ENCODE measurements around the gene SS18. TPM values are rescaled to one million over a fixed set of nuclear protein-coding genes. Genes with fewer than 3 reads are reported as not detected.
A peak's percentile ranks its signal among the peaks of the same experiment; 100 is the strongest.

Gene SS18
- total and polyA plus RNA-seq, 8 donors: 56.9 to 100 (median 91.8) TPM

- Histone ChIP-seq H3K4me1 (peaks cover 0 to 6% of the 10 kb centered on the region in 2 donors), H3K36me3 (peaks cover 0 to 67% of the 10 kb centered on the region in 2 donors), H3K27ac (no peak overlapping the region), H3K9me3 (no peaks in the 10 kb centered on the region), H3K27me3 (no peaks in the 10 kb centered on the region), H3K4me3 (no peak overlapping the region)
- no peak for ATAC-seq
- DNase-seq: no peak
- TF ChIP-seq, protein P1, sequence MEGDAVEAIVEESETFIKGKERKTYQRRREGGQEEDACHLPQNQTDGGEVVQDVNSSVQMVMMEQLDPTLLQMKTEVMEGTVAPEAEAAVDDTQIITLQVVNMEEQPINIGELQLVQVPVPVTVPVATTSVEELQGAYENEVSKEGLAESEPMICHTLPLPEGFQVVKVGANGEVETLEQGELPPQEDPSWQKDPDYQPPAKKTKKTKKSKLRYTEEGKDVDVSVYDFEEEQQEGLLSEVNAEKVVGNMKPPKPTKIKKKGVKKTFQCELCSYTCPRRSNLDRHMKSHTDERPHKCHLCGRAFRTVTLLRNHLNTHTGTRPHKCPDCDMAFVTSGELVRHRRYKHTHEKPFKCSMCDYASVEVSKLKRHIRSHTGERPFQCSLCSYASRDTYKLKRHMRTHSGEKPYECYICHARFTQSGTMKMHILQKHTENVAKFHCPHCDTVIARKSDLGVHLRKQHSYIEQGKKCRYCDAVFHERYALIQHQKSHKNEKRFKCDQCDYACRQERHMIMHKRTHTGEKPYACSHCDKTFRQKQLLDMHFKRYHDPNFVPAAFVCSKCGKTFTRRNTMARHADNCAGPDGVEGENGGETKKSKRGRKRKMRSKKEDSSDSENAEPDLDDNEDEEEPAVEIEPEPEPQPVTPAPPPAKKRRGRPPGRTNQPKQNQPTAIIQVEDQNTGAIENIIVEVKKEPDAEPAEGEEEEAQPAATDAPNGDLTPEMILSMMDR (IDR thresholded peaks at IDR 0.05): no peak
- intact Hi-C loops (cut with DNase I): no loop called here
Measured at GRCh38 chr18:26082475-26082874, 7.9 kb downstream of the SS18 start.

DNA sequence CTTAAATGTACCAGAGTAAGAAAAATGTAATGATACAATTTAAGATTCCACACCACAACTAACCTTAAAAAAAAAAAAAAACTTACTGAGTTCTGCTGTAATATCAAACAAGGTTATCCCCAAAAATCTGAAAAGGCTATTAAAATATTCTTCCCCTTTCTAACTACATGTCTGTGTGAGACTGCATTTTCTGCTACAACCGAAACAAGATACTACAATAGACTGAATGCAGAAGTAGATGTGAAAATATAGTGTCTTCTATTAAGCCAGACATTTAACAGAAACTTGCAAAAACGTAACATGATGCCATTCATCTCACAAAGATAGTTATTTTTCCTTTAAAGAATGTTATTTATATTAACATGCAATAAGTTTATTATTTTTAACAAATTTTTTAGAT lies 16.2 kb downstream of the SS18 start:
- Histone ChIP-seq H3K27ac (no peak overlapping the region), H3K27me3 (no peaks in the 10 kb centered on the region), H3K4me3 (no peak overlapping the region), H3K4me1 (no peaks in the 10 kb centered on the region), H3K9me3 (peaks cover 0 to 7% of the 10 kb centered on the region in 2 donors), H3K36me3 (peaks cover 0 to 63% of the 10 kb centered on the region in 2 donors)
- TF ChIP-seq, protein P1 (IDR thresholded peaks at IDR 0.05): no peak
- ATAC-seq: no peak
- intact Hi-C loops (cut with DNase I): no loop called here
- DNase-seq: no peak

GRCh38 chr18:26073758-26074157 lies 16.7 kb downstream of the SS18 start:
- ATAC-seq: no peak
- no peak overlapping the region for H3K27ac ChIP-seq
- no peaks in the 10 kb centered on the region for H3K27me3 ChIP-seq
- DNase-seq: peak in 1 of 4 donors; percentile 8
- no peak overlapping the region for H3K4me3 ChIP-seq
- intact Hi-C loops (cut with DNase I): no loop called here
- TF ChIP-seq, protein P1 (IDR thresholded peaks at IDR 0.05): no peak
- peaks cover 0 to 63% of the 10 kb centered on the region in 2 donors for H3K36me3 ChIP-seq
- H3K4me1 ChIP-seq: no peaks in the 10 kb centered on the region
- peaks cover 0 to 7% of the 10 kb centered on the region in 2 donors for H3K9me3 ChIP-seq

GRCh38 chr18:26071725-26072124 lies 18.7 kb downstream of the SS18 start:
- DNase-seq: no peak
- H3K4me1 ChIP-seq: no peaks in the 10 kb centered on the region
- no peak for ATAC-seq
- H3K27me3 ChIP-seq: no peaks in the 10 kb centered on the region
- no peak overlapping the region for H3K27ac ChIP-seq
- H3K36me3 ChIP-seq: peaks cover 0 to 69% of the 10 kb centered on the region in 2 donors
- TF ChIP-seq, protein P1 (IDR thresholded peaks at IDR 0.05): no peak
- intact Hi-C loops (cut with DNase I): no loop called here
- no peak overlapping the region for H3K4me3 ChIP-seq
- H3K9me3 ChIP-seq: peaks cover 0 to 7% of the 10 kb centered on the region in 2 donors

DNA sequence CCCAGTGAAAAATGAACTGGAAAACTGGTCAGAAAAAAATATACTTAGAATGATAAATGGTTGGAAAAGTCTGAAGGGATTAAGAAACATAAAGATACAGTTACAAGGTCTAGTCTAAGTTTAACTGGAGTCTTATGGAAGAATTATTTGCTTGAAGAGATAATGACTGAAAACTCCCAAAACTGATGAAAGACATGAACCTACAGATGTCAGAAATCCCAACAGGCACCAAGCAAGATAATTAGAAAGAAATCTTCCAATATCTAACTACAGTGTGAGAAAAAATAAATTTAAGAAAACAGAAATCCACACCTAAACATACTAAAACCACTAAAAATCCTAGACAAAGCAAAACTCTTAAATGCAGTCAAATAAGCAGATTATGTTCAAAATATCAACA lies 19.4 kb downstream of the SS18 start:
- ATAC-seq: no peak
- Histone ChIP-seq H3K4me1 (no peaks in the 10 kb centered on the region), H3K27me3 (no peaks in the 10 kb centered on the region), H3K36me3 (peaks cover 0 to 67% of the 10 kb centered on the region in 2 donors), H3K9me3 (peaks cover 0 to 7% of the 10 kb centered on the region in 2 donors), H3K4me3 (no peak overlapping the region), H3K27ac (no peak overlapping the region)
- DNase-seq: no peak
- intact Hi-C loops (cut with DNase I): no loop called here
- TF ChIP-seq, protein P1 (IDR thresholded peaks at IDR 0.05): no peak
